Body of pancreas (tissue), 4 donors: ENCODE data around the gene COL6A3.

Experiments used
- CTCF ChIP-seq, 7 experiments: fragments of 450-650 bp in 4 of 7; fragments of 200-600 bp in 3 of 7; sonication (generic) in 3 of 7; IDR thresholded peaks; one replicate each; pipeline ENCODE4 v1.5.1; 2016 to 2019; ENCODE audit warnings: antibody characterized with exemption in 7 of 7
- POLR2A ChIP-seq, 3 donors: fragments of 450-650 bp; IDR thresholded peaks; one replicate each; pipeline ENCODE4 v1.6.1; 2016; ENCODE audit warnings: antibody characterized with exemption in 3 of 3, mild to moderate bottlenecking in 2 of 3

GRCh38 chr2:237413777-237414661, at the start of gene COL6A3:
- TF ChIP-seq CTCF (IDR thresholded peaks at IDR 0.05) (no peak), POLR2A (IDR thresholded peaks at IDR 0.05) (peak in 2 of 3 donors; percentile 31 to 42)
